Measurements from ENCODE around the gene NHLH2.

GRCh38 chr1:115791816-115792215, 49.1 kb downstream of the NHLH2 start:
- no peak for TF ChIP-seq CTCF (IDR thresholded peaks at IDR 0.05; ENCODE audit: low read depth, low read length, missing input control)
- TF ChIP-seq REST (IDR thresholded peaks at IDR 0.05): no peak
- TF ChIP-seq YY1 (IDR thresholded peaks at IDR 0.05): no peak
- no peak for TF ChIP-seq TAF1 (conservative IDR thresholded peaks at IDR 0.05)
